ENCODE measurements around the gene OR10J5. TPM values are rescaled to one million over a fixed set of nuclear protein-coding genes. Genes with fewer than 3 reads are reported as not detected.
"Not testable (repeated sequence)": the region's sequence is repeated elsewhere in the genome, so short reads cannot be mapped to it uniquely, and the experiment has no call there.

OR10J5 gene
- total RNA-seq, 3 donors from 2014 or later: not detected

DNA sequence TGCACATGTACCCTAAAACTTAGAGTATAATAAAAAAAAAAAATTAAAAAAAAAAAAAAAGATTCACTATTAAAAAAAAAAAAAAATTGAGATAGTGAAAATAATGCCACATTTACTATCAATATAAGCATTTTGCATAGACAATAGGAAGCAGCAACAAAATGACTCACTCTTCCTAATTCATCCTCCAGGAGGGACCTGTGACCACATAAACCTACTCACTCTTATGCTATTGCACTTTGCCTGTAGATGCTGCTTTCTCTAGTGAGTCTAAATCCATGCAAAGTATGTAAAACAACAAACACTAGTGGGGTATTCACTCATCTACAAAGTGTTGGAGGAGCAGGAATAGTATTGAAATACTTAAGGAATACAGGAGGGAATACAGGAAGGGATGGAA, 2.9 kb downstream of the OR10J5 start:
- TF ChIP-seq, protein P1, sequence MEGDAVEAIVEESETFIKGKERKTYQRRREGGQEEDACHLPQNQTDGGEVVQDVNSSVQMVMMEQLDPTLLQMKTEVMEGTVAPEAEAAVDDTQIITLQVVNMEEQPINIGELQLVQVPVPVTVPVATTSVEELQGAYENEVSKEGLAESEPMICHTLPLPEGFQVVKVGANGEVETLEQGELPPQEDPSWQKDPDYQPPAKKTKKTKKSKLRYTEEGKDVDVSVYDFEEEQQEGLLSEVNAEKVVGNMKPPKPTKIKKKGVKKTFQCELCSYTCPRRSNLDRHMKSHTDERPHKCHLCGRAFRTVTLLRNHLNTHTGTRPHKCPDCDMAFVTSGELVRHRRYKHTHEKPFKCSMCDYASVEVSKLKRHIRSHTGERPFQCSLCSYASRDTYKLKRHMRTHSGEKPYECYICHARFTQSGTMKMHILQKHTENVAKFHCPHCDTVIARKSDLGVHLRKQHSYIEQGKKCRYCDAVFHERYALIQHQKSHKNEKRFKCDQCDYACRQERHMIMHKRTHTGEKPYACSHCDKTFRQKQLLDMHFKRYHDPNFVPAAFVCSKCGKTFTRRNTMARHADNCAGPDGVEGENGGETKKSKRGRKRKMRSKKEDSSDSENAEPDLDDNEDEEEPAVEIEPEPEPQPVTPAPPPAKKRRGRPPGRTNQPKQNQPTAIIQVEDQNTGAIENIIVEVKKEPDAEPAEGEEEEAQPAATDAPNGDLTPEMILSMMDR (IDR thresholded peaks at IDR 0.05): no peak
- intact Hi-C loops (cut with DNase I, micrococcal nuclease): no loop called here
- no peak for ATAC-seq
- Histone ChIP-seq H3K36me3 (ENCODE audit: low read depth) (no peaks in the 10 kb centered on the region), H3K4me1 (ENCODE audit: low read depth) (no peaks in the 10 kb centered on the region), H3K9me3 (peaks cover 6% of the 10 kb centered on the region), H3K4me3 (no peak overlapping the region)
- no peak for DNase-seq

DNA sequence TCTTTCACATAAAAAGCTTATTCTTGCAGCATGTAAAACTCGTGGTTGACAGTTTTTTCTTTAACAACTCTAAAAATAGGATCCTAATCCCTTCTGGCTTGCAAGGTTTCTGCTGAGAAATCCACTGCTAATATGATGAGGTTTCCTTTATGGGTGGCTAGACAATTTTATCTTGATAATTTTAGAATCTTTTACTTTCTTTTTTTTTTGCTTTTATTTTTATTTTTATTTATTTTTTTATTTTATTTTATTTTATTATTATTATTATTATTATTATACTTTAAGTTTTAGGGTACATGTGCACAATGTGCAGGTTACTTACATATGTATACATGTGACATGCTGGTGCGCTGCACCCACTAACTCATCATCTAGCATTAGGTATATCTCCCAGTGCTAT, 11.0 kb downstream of the OR10J5 start:
- H3K36me3 ChIP-seq (ENCODE audit: low read depth); H3K9me3 ChIP-seq; DNase-seq; H3K4me3 ChIP-seq; ATAC-seq; intact Hi-C loops (cut with DNase I, micrococcal nuclease); H3K4me1 ChIP-seq (ENCODE audit: low read depth): not testable (repeated sequence)

DNA sequence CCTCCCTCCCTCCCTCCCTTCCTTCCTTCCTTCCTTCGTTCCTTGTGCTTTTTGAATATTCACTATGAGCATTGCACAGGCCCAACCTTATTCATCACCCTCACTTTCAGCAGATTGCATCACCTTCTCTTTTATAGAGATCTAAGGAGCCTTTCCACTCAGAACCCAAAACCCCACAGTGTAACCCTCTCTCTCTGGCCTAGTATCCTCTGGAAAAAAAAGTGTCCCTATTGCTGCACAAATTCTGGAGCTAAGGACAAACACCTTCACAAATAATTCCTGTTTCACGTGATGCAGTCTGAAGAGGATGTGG, 25.6 kb downstream of the OR10J5 start:
- TF ChIP-seq, protein P1 (IDR thresholded peaks at IDR 0.05): no peak
- H3K36me3 ChIP-seq (ENCODE audit: low read depth): no peaks in the 10 kb centered on the region
- no peaks in the 10 kb centered on the region for H3K4me1 ChIP-seq (ENCODE audit: low read depth)
- no peak for ATAC-seq
- intact Hi-C loops (cut with DNase I, micrococcal nuclease): no loop called here
- peaks cover 7% of the 10 kb centered on the region for H3K9me3 ChIP-seq
- H3K4me3 ChIP-seq: no peak overlapping the region
- DNase-seq: no peak

DNA sequence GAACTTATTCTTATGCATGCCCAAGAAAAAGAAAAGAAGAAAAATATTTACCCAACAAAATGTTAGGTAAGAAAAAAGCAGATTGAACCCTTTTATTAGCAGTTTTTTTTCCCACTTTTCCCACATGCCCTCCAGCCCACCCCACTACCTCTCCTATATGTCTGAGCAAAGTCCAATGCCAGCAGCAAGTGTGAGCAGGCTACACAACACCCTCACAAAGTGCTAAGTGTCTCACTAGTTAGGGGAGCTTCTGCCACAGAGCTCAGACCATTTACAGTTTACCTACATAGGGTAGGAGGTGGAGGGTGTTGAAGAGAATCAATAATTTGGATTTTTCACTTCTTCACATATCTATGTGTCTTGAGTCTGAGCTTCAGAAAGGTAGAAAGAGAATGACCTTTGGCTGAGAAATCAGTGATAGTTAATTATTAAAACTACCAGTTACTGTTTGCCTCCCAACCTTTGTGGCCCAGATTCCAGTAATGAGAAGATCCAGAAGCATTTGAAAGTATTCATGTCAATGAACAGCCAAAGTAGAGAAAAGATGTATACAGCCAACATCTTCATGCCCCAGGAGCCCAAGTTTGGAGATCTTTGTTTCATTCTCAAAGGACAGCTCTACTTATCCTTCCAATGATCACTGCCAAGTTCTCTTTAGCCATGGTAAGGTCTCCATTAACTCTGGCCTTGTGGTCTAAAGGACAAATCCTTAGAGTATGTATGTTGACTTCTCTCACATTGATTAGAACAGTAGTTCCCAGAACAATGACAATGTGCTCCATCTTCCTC, 26.2 kb downstream of the OR10J5 start:
- TF ChIP-seq, protein P1 (IDR thresholded peaks at IDR 0.05): no peak
- Histone ChIP-seq H3K4me1 (ENCODE audit: low read depth) (no peaks in the 10 kb centered on the region), H3K9me3 (peaks cover 7% of the 10 kb centered on the region), H3K4me3 (no peak overlapping the region), H3K36me3 (ENCODE audit: low read depth) (no peaks in the 10 kb centered on the region)
- ATAC-seq (no peak), DNase-seq (no peak)
- intact Hi-C loops (cut with DNase I, micrococcal nuclease): no loop called here

DNA sequence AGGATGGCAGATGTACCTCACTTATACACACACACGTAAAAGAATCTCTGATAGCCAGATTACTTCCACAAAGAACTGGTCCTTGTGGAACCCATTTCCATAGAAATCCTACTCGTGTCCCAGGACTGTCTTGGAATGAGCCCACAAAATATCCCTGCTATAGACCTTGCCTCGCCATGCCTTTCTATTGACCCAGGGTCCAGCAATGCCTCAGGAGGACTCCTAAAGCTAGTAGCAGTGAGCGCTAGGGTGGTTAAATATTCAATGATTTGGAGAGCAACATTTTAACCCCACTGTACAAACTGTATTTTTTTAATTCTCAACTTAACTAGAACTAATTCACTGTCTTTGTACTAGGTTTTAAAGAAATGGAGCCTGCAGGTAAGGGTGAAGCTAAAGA, 26.9 kb downstream of the OR10J5 start:
- H3K4me1 ChIP-seq (ENCODE audit: low read depth): no peaks in the 10 kb centered on the region
- no peaks in the 10 kb centered on the region for H3K36me3 ChIP-seq (ENCODE audit: low read depth)
- ATAC-seq (no peak), DNase-seq (no peak)
- TF ChIP-seq, protein P1 (IDR thresholded peaks at IDR 0.05): no peak
- peaks cover 7% of the 10 kb centered on the region for H3K9me3 ChIP-seq
- intact Hi-C loops (cut with DNase I, micrococcal nuclease): no loop called here
- H3K4me3 ChIP-seq: no peak overlapping the region

DNA sequence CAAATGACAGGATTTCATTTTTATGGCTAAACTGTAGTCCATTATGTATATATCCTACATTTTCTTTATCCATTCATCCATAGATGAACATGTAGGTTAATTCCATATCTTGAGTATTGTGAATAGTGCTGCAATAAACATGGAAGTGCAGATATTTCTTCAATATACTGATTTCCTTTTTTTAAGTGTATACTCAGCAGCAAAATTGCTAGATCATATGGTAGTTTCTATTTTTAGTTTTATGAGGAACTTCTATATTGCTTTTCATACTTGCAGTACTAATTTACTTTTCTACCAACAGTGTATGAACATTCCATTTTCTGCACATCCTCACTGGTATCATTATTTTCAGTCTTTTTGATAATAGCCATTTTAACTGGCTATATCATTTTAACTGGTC, 30.1 kb downstream of the OR10J5 start:
- TF ChIP-seq, protein P1 (IDR thresholded peaks at IDR 0.05): no peak
- H3K4me1 ChIP-seq (ENCODE audit: low read depth): no peaks in the 10 kb centered on the region
- ATAC-seq (no peak), DNase-seq (no peak)
- intact Hi-C loops (cut with DNase I, micrococcal nuclease): no loop called here
- peaks cover 7% of the 10 kb centered on the region for H3K9me3 ChIP-seq
- no peak overlapping the region for H3K4me3 ChIP-seq
- H3K36me3 ChIP-seq (ENCODE audit: low read depth): no peaks in the 10 kb centered on the region

Measured in mucosa of descending colon (tissue), 3 donors.